ENCODE results near the gene LYPLA2.
A peak's percentile ranks its signal among the peaks of the same experiment; 100 is the strongest.

LYPLA2 gene

DNA sequence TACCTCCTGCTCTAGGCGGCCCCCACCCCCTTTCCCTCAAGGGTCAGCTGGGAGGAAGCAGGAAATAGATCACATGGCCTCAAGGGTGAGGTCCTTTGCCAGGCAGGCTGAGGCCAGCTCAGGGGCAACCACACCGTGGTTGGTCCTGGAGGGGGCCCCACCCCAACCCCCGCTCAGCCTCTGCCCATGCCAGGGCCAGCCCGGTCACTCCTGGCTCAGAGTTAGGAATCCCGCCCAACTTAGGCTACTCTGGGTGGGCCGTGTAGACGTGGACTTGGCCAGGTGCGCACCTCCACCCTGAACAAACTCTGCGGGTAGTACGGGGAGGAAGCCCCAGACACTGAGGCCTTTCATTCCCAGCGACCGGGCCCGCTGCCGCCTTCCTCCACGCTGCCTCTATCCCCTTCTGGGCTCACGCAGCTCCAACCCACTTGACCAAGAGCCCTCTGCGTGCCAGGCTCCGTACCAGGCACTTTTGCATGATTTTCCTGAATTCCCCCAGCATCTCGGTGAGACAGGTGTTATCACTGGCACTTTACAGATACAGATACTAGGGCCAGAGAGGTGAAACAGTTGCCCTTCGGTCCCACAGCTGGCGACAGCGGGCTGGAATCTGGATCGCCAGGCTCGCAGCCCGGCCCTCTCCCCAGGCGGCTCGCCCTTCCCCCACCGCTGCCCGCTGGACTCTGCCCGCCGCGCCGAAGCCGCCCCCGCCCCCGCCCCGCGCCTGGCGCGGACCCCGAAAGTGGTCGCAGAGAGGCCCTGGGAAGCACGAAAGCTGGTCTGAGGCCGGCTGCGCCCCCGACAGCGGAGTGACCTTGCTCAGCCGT is 8.8 kb downstream of the LYPLA2 start:
- H3K4me3 ChIP-seq (ENCODE audit: low read length) = peak overlapping the region; percentile 94
- TF ChIP-seq EZH2phosphoT487 (IDR thresholded peaks at IDR 0.05; ENCODE audit: borderline replicate concordance, low read length) = no peak
- no peak for TF ChIP-seq CTCF (IDR thresholded peaks at IDR 0.05; ENCODE audit: low read depth, low read length, poor library complexity, severe bottlenecking)

GRCh38 chr1:23800400-23801337 is 9.7 kb downstream of the LYPLA2 start, which contains the start of gene GALE:
Gene GALE, minus strand, starts transcription at chr1:23800754. Its CDS starts 1,747 bp downstream, at chr1:23799007.
- peak within 1 kb of the TSS; percentile 98 for H3K4me2 ChIP-seq (ENCODE audit: low read length)
- no peaks in the 10 kb centered on the region for H4K20me1 ChIP-seq (ENCODE audit: control insufficient read depth, insufficient read depth, low read depth, low read length)
- no peaks in the 10 kb centered on the region for H3K9me2 ChIP-seq (replicated peaks; ENCODE audit: control insufficient read depth, low read length)
- H3K4me1 ChIP-seq (ENCODE audit: control insufficient read depth, low read length) = peaks cover 17% of the 10 kb centered on the region
- H3K27me3 ChIP-seq (ENCODE audit: control insufficient read depth, low read length) = no peaks in the 10 kb centered on the region
- TF ChIP-seq EZH2phosphoT487 (IDR thresholded peaks at IDR 0.05; ENCODE audit: borderline replicate concordance, low read length) = no peak
- no peak for TF ChIP-seq CTCF (IDR thresholded peaks at IDR 0.05; ENCODE audit: low read depth, low read length, poor library complexity, severe bottlenecking)
- peaks cover 23% of the 10 kb centered on the region for H3K36me3 ChIP-seq (ENCODE audit: control insufficient read depth, low read length)
- H3K4me3 ChIP-seq (ENCODE audit: low read length) = peak within 1 kb of the TSS; percentile 94
- H3K79me2 ChIP-seq (ENCODE audit: control insufficient read depth, low read length) = peaks cover 9% of the 10 kb centered on the region
- H3K9me3 ChIP-seq (ENCODE audit: control insufficient read depth, insufficient read depth, low read length) = no peaks in the 10 kb centered on the region
- peak within 1 kb of the TSS; percentile 35 for H3K27ac ChIP-seq (ENCODE audit: low read depth, low read length)
- H3F3A ChIP-seq (ENCODE audit: control insufficient read depth, insufficient read depth) = no peaks in the 10 kb centered on the region

More for the DNA sequence above, 8.8 kb downstream of the LYPLA2 start:
- H3F3A ChIP-seq (ENCODE audit: control insufficient read depth, insufficient read depth) = no peaks in the 10 kb centered on the region
- H3K27me3 ChIP-seq (ENCODE audit: control insufficient read depth, low read length) = no peaks in the 10 kb centered on the region
- H4K20me1 ChIP-seq (ENCODE audit: control insufficient read depth, insufficient read depth, low read depth, low read length) = no peaks in the 10 kb centered on the region
- H3K4me1 ChIP-seq (ENCODE audit: control insufficient read depth, low read length) = peaks cover 17% of the 10 kb centered on the region
- H3K9me3 ChIP-seq (ENCODE audit: control insufficient read depth, insufficient read depth, low read length) = no peaks in the 10 kb centered on the region
- peak overlapping the region; percentile 98 for H3K4me2 ChIP-seq (ENCODE audit: low read length)
- H3K27ac ChIP-seq (ENCODE audit: low read depth, low read length) = 0 out of 2 replicates have a peak overlapping the region, but pooled peaks have one; percentile 6
- H3K36me3 ChIP-seq (ENCODE audit: control insufficient read depth, low read length) = peaks cover 27% of the 10 kb centered on the region
- peaks cover 9% of the 10 kb centered on the region for H3K79me2 ChIP-seq (ENCODE audit: control insufficient read depth, low read length)
- H3K9me2 ChIP-seq (replicated peaks; ENCODE audit: control insufficient read depth, low read length) = no peaks in the 10 kb centered on the region

- peak overlapping the region; percentile 94 for H3K4me3 ChIP-seq (ENCODE audit: low read length)
- no peaks in the 10 kb centered on the region for H3K27me3 ChIP-seq (ENCODE audit: control insufficient read depth, low read length)
- H3K79me2 ChIP-seq (ENCODE audit: control insufficient read depth, low read length) = peaks cover 9% of the 10 kb centered on the region
- H4K20me1 ChIP-seq (ENCODE audit: control insufficient read depth, insufficient read depth, low read depth, low read length) = no peaks in the 10 kb centered on the region
- TF ChIP-seq CTCF (IDR thresholded peaks at IDR 0.05; ENCODE audit: low read depth, low read length, poor library complexity, severe bottlenecking) = no peak
- H3K36me3 ChIP-seq (ENCODE audit: control insufficient read depth, low read length) = peaks cover 18% of the 10 kb centered on the region
- H3F3A ChIP-seq (ENCODE audit: control insufficient read depth, insufficient read depth) = no peaks in the 10 kb centered on the region
- peak overlapping the region; percentile 98 for H3K4me2 ChIP-seq (ENCODE audit: low read length)
- H3K4me1 ChIP-seq (ENCODE audit: control insufficient read depth, low read length) = peaks cover 17% of the 10 kb centered on the region
- H3K9me3 ChIP-seq (ENCODE audit: control insufficient read depth, insufficient read depth, low read length) = no peaks in the 10 kb centered on the region
- peak overlapping the region; percentile 35; the same call in 1 of the 2 replicates for H3K27ac ChIP-seq (ENCODE audit: low read depth, low read length)
- no peaks in the 10 kb centered on the region for H3K9me2 ChIP-seq (replicated peaks; ENCODE audit: control insufficient read depth, low read length)
Observed at GRCh38 chr1:23801338-23801748, 10.4 kb downstream of the LYPLA2 start.

Data from DOHH2 (cell line).